Endothelial cell of coronary artery (primary cell): Measurements from ENCODE around the gene LIPT2. TPM values are rescaled to one million over a fixed set of nuclear protein-coding genes. Genes with fewer than 3 reads are reported as not detected.

Source experiments
- total RNA-seq: library from RNA; depleted of rRNA; stranded (reverse); fragments of >200 nt; gene quantifications from 2 replicates; pipeline ENCODE4 v1.2.3, GENCODE V29; 2014

Gene LIPT2
- 1.5 and 2.2 TPM in 2 replicates for total RNA-seq

GRCh38 chr11:74492974-74493790 lies at the start of gene LIPT2:
LIPT2 (minus strand) TSS chr11:74493724; CDS start chr11:74493703, 21 bp downstream.

GRCh38 chr11:74466916-74467885 lies 26.3 kb downstream of the LIPT2 start, which contains the start of gene KCNE3:
KCNE3 (minus strand) TSS chr11:74467549; CDS start chr11:74457563, 9,986 bp downstream.

Other genes starting within 250 kb of the LIPT2 start
- gene P4HA3, start 182.1 kb downstream of the LIPT2 start, total RNA-seq, result 17.9 and 20.6 TPM in 2 replicates
- 15.7 and 22.5 TPM in 2 replicates for gene PGM2L1, start 95.3 kb downstream of the LIPT2 start, total RNA-seq
- gene KCNE3, start 26.2 kb downstream of the LIPT2 start, total RNA-seq, result 0.28 and 0.45 TPM in 2 replicates
- gene POLD3, start 98.9 kb upstream of the LIPT2 start, total RNA-seq, result 8.5 and 11.0 TPM in 2 replicates
- not detected in 2 replicates for gene CHRDL2, start 237.7 kb upstream of the LIPT2 start, total RNA-seq